ENCODE results near the gene TTC32.

The TTC32 gene

GRCh38 chr2:19873014-19873413 is 28.8 kb downstream of the TTC32 start:
- no peak for DNase-seq

GRCh38 chr2:19872302-19872701 is 29.5 kb downstream of the TTC32 start:
- DNase-seq = no peak

GRCh38 chr2:19871836-19872235 is 29.9 kb downstream of the TTC32 start:
- DNase-seq = no peak

DNA sequence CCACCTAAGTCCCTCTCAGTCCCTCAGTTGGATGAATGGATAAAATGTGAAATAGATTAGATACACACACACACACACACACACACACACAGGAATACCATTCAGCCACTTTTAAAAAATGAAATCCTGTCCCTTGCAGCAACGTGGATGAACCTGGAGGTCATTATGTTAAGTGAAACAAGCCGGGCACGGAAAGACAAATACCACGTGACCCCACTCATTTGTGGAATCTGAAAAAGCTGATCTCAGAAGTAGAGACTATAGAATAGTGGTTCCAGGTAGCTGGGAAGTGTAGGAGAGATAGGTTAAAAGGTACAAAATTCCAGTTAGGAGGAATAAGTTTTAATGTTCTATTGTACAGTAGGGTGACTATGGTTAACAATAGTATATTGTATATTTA is 31.0 kb downstream of the TTC32 start:
- DNase-seq = no peak

- DNase-seq = peak; percentile 11
Observed at GRCh38 chr2:19868701-19869580, 32.8 kb downstream of the TTC32 start.

GRCh38 chr2:19868224-19868623 is 33.6 kb downstream of the TTC32 start:
- DNase-seq = no peak

GRCh38 chr2:19866771-19867170 is 35.0 kb downstream of the TTC32 start:
- no peak for DNase-seq

DNA sequence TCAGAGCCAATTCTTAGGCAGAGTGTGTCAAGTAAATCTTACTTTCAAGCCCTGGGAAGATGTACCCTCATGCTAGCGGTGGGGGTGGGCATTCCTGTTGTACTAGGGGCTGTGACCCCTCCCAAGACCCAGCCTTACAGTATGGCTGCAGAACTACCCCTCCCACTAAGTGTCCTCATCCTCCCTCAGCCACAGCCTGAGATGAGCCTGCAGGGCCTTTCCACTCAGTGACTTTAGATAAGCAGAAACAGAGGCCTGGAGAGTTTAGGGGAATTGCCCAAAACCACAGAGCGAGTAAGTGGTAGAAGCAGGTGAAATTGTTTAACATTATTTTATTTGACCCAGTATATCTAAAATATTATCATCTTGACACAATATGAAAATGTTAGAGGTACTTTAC is 36.6 kb downstream of the TTC32 start:
- DNase-seq = no peak

GRCh38 chr2:19864381-19864780 is 37.4 kb downstream of the TTC32 start:
- no peak for DNase-seq

DNA sequence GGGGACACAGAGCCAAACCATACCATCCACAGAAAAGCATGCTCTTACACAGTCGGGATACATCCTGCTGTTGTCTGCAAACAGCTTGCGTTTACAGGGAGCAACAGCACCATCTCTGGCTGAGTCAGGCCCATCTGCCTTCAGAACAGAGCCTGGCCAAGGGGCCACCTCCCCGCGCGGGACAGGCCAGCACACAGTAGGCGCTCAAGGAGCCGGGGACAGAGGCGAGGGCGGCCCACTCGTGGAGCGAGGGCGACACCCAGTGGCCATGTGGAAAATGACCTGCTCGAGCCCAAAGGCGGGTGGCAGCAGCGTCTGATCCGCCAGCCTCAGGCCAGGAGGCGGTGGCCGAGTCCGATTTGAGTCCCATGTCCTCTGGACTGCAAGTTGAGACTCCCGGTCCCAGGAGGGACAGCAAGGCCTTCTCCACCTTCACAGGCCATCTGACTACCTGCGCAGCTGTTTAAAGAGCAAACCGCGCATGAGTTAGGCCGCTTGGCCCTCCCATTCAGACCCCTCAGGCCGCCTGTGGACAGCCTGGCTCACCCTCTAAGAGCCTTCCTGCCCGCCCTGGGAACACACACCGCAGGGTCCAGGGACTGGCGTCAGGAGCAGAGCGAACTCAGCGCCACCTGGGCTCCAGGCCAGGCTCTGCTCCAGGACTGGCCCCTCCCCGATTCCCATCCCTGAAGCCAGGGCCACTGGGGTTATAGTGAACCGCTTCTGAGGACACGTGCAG is 38.3 kb downstream of the TTC32 start:
- DNase-seq = peak; percentile 44

- DNase-seq = no peak
Observed at GRCh38 chr2:19861813-19862212, 40.0 kb downstream of the TTC32 start.

GRCh38 chr2:19860022-19860421 is 41.8 kb downstream of the TTC32 start:
- DNase-seq = no peak

- no peak for DNase-seq
Observed at GRCh38 chr2:19859565-19859964, 42.2 kb downstream of the TTC32 start.

DNA sequence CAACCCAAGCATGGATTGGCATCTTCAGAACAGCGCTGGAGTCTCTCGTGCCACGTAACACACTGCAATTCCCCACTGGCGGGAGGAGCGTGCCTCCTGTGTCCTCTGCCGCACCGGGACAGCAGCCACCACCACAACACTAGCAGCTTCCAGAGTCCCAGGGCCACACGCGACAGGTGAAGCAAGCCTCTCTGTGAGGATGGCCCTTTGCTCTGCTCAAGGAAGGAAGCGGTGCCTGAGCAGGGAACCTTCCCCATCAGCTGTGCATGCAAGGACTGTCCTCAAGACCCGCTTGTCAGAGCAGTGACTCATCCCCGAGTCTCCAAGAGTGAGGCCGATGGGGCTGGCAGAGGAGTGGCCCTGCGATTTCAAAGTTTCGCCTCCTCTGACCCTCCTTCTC is 44.0 kb downstream of the TTC32 start:
- DNase-seq = no peak

DNA sequence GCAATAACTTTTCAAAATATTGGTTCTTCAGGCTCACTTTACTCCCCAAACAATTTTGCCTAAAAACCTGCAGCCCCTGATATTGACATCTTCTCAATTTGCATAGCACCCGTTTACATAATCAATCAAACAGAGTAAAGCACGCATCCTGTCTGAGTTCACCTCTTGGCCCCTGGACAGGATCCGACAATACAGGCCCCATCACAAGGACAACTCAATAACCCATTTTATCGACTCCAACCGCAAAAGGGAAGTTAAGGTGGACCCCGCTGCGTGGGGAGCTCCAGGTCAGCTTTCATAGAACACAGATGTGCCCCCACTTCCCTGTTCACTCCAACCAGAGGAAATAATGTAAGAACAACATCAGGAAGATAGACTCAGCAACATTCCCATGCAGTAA is 44.7 kb downstream of the TTC32 start:
- no peak for DNase-seq

DNA sequence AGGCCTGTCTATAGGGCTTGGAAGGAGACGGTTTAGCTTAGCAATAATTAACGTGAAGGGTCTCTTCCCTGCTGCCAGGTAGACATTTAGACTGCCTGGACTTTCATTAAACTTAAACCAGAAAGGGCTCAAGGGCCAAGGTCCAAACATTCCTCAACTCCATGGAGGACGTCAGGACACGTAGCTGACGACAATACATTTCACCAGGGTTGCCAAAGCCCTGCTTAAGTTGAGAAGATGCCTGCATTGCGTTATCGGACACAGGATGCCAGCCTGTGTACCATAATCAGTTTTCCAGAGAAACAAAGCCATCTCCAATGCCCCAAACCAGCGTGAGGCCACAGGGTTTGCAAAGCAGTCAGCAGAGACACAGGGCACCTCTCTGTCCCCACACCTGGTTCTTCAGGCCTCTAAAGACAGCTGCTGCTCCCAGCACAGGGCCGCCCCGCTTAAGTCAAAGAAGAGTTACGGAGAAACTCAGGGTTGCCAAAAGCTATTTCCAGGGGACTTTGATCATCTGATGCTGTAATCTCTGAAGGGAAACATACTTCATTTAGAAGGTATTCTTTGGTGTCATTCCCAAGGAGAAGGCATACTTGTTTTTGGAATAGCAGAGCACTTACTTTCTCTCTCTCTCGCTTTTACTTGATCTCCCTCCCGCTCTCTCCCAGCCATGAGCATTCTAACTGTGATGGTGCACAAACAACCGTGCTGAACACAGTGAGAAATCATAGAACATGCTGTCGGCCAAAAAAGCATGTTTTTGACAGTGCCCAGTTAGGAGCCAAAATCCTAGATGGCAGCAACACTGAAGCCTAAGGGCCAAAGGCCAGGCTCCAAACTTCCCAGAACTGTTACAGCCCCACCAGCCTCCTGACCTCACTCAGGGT is 46.0 kb downstream of the TTC32 start:
- no peak for DNase-seq

DNA sequence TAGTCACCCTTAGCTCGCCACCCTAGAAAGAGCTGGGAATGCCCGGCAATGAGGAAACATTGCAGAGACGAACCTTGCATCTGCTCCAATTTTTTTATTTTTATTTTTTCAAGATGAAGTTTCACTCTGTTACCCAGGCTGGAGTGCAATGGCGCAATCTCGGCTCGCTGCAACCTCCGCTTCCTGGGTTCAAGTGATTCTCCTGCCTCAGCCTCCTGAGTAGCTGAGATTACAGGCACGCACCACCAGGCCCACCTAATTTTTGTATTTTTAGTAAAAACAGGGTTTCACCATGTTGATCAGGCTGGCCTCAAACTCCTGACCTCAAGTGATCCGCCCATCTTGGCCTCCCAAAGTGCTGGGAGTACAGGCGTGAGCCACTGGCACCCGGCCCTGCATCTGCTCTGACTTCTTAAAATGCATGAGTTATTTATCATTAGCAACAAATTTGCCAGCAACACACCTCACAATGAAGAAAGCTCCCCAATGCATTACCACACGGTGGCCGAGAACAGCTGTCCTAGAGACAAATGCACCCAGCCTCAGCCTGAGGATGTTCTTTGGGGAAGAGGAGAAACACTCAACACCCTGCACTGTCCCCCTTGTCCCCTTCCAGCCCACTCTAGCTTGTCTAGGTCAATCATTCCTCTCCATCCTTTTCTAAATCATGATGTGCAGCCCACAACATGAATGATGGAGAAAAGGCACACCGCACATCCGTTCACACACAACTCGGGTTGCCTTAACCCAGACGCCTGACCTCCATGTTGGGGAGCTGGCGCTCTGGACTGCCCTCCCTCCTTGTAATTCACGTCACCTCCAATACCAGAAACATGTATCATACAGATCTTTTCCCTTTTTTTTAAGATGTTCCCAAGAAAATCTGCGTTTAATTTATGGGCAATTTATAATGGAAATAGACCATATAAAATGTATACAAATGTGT is 46.9 kb downstream of the TTC32 start:
- no peak for DNase-seq

GRCh38 chr2:19851116-19851695 is 50.6 kb downstream of the TTC32 start:
- DNase-seq = no peak

- DNase-seq = no peak
Observed at GRCh38 chr2:19850056-19851050, 51.4 kb downstream of the TTC32 start.

DNA sequence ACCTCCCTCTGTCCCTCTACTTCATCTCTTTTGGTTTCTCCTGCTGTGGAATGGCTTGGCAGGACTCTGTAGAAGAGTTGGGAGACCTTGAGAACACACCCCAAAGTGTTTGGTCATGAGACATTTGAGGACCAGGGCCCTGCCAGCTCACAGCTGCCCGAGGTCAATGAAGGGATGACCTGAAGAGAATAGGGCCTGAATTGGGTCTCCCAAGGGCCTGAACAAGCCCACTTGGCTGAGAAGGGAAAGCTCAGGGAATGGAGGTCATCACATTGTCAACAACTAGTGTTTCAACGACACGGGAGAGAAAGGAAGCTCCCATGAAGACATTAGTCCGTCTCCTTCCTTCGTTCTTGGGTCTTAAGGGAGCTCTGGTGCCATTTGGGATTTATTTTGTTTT is 52.8 kb downstream of the TTC32 start:
- no peak for DNase-seq
